Brain pericyte (primary cell): ENCODE results near the gene SLC66A2.
"Not testable (repeated sequence)": the region's sequence is repeated elsewhere in the genome, so short reads cannot be mapped to it uniquely, and the experiment has no call there.

Experiments used
- DNase-seq: peaks from one replicate; pipeline ENCODE4 v3.0.0-alpha.2; 2012; ENCODE audit warnings: low read depth, low spot score

Gene SLC66A2

DNA sequence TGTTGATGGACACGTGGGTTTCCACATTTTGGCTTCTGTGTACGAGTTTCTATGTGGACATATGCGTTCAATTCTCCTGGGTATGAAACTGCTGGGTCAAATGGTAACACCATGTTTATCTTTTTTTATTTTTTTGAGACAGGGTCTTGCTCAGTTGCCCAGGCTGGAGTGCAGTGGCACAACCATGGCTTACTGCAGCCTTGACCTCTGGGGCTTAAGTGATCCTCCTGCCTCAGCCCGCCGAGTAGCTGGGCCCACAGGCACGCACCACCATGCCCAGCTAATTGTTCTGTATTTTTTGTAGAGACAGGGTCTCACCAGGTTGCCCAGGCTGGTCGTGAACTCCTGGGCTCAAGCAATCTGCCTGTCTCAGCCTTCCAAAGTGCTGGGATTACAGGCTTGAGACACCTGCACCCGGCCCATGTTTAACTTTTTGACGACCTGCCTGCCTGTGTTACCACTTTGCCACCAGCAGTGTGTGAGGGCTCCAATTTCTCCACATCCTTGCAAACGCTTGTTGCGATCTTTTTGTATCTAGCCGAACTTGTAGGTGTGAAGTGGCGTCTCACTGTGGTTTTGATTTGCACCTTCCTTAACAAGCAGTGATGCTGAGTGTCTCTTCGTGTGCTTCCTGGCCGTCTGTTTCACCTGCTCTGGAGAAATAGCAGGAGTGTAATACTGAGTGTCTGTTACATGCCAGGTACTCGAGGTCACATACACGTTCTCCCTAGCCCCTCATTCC lies 19.9 kb upstream of the SLC66A2 start:
- no peak for DNase-seq

DNA sequence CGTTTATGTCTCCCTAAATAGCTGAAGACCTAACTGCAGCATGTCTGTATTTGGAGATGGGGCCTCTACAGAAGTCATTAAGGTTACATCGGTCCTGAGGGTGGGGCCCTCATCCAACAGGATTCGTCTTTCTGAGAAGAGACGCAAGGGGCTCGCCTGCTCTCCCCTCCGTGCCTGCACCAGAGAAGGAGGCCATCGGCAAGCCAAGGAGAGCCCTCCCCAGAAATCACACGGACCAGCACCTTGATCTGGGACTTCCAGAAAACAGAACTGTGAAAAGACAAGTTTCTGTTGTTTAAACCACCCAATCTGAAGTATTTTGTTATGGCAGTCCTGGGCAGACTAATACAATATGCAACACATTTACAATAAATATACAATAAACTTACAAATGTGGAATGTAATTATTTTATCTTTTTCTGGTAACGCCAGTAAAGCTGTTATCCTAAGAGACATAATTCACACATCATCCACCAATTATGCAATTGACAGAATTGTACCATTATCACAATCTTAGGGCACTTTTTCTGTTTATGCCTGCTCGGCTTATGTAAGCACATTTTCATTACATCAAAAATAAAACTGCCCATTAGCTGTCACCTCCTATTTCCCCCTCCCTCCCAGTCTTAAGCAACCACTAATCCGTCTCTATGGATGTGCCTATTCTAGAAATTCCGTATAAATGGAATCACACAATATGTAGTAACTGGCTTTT lies 19.1 kb upstream of the SLC66A2 start:
- DNase-seq: no peak

DNA sequence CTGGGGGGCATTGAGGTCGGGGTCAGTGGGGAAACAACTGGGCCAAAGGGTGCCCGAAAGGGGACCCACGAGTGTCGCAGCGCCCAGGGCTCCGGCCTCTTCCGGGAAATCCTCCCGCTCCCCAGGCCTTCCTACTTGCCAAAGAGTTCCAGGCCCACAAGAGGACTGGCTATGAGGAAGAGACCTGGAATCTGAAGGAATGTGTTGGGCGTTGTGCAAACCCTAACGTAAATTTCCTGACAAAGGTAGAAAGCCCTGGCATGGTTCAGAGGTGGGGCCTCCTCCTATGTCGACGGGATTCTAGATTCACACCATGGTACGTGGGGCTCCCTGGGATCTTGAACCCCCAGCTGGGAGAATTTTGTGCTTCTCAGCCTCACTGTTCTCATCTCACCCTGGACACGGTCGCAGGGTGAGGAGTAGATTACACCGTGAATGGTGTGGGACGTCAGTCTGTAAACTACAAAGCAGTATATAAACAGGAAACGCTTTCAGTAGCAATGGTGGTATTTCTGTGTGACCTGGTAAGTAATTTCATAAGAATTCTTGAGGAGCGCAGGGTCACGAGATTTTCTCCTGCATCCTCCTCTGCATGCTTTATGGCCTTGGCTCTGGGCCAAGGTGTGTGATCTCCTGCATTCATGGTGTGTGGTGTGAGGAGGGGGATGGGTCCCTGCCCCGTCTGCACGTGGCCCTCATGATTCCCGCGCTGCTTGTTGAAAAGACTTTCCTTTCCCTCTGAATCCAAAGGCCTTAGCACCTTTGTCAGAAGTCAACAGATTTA lies 13.9 kb upstream of the SLC66A2 start:
- no peak for DNase-seq

DNA sequence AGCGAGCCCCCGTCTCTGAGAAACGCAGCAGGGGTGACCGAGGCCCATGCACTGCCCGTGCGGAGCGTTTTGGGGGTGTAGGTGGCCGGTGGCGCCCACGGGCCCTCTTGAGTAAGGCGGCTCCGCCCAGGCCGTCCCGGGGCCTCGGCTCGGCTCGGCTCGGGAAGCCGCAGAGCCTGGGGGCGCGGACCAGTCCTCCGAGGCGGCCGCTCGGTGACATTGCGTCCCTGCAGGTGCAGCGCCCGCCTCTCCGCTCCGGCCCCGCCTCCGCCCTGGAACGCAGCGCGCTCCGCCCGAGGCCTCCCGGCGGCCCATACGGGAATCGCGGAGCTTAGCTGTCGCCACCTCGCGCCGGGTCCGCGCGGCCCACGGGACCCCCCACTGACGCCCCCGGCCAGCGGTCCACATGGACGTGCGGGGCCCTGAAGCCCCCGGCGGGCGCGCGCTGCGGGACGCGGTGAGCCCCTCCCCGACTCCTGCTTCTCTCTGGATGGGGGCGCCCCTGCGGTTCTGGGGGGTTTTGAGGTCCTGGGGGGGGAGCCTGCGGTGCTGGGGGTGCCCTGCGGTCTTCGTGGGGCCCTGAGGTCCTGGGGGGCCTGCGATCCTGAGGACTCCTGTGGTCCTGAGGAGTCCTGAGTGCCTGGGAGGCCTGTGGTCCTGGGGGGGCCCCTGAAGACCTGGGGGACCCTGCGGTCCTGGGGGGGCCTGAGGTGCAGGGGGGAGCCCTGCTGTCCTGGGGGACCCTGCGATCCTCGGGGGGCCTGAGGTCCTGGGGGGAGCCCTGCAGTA lies 13.1 kb upstream of the SLC66A2 start, which contains the start of gene HSBP1L1:
HSBP1L1 (plus strand) TSS at position 314 of the 789 bp plus-strand sequence; CDS start at position 407, 93 bp downstream.
- no peak for DNase-seq

DNA sequence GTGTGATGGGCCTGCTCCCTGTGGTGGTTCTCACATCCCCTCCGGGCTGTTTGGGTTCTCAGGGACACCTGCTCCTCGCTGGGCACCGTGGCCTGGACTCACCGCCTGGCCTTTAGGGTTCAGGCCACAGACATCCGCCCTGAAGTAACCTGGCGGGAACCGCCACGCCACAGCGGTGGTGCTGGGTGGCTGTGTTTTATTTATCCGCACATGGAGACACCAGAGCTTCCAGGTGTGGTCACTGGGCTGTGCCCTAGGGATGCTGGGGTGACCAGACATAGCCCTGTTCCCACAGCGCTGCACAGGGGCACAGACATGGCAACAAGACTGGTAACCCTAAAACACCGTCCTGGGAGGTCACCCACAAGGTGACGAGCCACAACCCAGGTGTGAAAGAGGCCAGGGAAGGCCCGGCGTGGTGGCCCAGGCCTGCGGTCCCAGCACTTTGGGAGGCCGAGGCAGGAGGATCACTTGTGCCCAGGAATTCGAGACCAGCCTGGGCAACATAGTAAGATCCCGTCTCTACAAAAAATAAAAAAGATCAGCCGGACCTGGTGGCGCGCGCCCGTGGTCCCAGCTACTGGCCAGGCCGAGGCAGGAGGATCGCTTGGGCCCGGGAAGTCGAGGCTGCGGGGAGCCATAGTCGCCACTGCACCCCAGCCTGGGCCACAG lies 12.3 kb upstream of the SLC66A2 start:
- no peak for DNase-seq

DNA sequence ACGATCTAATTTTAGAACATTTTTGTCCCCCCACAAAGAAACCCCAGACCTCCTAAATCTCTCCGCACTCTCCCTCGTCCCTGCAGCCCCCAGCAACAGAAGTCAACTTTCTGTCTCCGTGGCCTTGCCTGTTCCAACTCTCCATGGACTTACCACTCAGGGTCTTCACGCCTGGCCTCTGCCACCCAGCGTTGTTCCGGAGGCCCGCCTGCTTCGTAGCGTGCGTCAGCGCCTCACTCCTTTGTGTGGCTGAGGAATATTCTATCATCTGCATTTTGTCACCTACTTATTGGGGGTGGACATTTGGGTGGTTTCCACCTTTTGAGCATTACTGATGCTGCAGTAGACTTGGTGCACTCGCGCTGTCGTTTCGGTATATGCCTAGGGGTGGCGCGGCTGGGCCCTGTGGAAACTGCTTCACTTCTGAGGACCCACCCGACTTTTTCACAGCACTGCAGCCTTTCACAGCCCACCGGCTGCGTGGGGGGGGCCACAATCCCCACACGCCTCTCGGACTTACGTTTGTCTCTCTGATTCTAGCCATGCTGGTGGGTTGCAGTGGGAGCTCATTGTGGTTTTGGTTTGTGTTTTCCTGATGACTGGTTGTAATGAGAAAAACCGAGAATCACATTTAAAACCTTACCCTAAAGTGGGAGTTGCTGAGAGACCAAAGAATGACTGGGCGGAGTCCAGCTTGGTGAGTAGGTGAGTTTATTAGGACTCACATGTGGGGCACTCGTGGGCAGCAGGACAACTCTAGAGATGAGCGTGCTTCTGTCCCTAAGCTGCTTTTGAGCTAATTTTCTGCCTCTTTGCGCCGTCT lies 11.6 kb upstream of the SLC66A2 start:
- DNase-seq: no peak

DNA sequence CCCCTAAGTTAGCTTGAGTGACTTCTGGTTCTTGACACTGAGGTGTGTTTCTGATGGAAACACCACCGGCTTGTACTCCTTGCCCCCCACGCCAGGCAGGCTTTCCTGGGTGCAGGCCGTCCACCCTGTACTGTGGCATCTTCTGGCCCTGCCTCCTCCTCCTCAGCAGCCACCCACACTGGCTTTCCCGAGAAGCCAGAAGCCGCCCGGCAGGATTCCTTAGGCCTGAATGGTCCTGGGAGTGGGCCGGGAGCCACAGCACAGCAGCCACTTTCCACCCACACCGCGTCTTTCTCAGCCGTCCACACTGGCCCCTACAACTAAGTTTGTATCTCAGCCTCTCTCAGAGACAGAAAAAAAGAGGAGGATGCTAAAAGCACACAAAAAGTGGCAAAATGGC lies 10.9 kb upstream of the SLC66A2 start:
- no peak for DNase-seq

DNA sequence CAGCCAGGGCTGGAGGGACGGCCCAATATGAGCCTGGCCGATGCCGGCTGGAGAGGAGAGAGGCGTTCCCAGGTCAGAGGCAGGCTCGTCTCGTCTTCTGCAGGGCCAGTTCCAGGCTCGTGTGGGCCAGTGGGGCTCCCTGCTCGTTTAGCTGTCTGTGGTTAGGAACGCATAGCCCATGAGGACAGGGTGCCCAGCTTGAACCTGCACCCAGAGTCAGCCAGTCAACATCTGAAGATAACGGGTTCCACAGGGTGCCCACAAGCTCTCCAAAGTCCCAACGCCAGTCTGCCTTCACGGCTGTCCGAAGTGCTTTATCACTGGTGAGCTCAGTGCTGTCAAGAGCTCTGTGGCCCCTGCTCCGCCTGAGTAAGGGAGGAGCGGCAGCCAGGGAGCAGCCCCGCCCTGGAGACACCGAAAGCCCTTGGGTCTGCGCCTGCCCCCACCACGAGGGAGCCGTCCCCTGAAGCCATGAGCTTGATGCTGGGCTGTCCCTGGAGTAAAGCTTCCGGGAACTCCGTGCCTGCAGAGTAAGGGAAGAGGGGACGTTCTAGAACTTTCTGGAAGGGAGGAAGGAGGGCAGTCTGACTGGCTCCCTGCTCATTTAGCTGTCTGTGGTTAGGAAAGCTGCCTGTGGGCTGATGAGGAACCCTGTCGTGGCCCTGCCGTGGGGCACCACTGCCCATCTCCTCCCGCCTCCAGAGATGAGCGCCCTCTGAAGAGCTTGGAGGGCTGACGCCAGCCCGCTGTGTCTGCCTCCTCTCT lies 10.3 kb upstream of the SLC66A2 start:
- DNase-seq: no peak

DNA sequence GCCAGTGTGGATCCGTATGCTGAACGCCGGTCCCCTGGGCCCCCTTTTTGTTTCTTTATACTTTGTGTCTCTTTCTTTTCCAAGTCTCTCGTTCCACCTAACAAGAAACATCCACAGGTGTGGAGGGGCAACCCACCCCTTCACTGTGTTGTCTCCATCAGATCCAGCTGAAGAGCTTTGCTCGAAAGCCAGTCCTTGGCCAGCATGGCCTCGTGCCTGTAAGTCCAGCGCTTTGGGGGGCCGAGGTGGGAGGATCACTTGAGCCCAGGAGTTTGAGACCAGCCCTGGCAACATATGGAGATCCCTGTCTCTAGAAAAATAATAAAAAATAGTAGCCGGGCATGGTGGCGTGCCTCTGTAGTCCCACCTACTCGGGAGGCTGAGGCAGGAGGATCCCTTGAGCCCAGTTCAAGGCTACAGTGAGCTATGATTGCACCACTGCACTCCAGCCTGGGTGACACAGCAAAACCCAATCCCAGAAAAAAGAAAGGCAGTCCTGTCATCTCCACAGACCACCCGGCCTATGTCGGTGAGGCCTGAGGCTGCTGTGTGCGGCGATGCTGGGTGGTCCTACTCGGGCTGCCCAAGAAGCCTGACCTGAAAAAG lies 9.6 kb upstream of the SLC66A2 start:
- DNase-seq: no peak

DNA sequence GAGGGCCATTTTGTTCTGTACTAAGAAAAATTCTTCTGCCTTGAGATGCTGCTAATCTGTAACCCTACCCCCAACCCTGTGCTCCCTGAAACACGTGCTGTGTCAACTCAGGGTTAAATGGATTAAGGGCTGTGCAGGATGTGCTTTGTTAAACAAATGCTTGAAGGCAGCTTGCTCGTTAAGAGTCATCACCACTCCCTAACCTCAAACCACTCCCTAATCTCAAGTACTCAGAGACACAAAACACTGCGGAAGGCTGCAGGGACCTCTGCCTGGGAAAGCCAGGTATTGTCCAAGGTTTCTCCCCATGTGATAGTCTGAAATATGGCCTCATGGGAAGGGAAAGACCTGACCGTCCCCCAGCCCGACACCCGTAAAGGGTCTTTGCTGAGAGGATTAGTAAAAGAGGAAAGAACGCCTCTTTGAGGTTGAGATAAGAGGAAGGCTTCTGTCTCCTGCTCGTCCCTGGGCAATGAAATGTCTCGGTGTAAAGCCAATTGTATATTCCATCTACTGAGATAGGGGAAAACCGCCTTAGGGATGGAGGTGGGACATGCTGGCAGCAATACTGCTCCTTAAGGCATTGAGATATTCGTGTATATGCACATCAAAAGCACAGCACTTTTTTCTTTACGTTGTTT lies 8.8 kb upstream of the SLC66A2 start:
- not testable (repeated sequence) for DNase-seq

DNA sequence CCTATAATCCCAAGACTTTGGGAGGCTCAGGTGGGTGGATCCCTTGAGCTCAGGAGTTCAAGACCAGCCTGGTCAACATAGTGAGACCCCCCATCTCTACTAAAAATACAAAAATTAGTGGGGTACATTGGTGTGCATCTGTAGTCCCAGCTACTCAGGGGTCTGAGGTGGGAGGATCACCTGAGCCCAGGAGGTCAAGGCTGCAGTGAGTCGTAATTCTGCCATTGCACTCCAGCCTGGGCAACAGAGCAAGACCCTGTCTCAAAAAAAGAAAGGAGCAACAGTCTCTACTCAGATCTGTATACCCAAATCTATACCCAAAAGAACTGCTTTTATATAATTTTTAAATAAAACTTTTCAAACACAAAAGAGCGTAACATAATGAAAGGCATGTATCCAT lies 7.5 kb upstream of the SLC66A2 start:
- DNase-seq: no peak

DNA sequence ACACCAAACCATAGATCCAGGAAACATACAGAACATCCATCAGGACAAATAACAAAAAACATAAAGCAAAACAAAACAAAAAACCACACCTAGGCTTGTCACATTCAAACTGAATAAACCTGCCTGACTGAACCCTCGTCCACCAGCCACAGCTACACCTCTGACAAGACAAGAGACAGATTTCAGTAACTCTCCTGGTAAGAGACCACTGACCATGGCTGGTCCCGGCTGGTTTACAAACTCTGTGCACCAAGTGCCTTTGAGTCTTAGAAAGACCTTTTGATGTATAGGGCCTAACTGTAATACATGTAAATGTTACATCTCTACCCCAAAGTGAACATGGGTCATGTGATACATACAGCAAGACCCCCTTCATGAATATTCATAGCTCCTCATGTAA lies 4.8 kb upstream of the SLC66A2 start:
- DNase-seq: no peak

DNA sequence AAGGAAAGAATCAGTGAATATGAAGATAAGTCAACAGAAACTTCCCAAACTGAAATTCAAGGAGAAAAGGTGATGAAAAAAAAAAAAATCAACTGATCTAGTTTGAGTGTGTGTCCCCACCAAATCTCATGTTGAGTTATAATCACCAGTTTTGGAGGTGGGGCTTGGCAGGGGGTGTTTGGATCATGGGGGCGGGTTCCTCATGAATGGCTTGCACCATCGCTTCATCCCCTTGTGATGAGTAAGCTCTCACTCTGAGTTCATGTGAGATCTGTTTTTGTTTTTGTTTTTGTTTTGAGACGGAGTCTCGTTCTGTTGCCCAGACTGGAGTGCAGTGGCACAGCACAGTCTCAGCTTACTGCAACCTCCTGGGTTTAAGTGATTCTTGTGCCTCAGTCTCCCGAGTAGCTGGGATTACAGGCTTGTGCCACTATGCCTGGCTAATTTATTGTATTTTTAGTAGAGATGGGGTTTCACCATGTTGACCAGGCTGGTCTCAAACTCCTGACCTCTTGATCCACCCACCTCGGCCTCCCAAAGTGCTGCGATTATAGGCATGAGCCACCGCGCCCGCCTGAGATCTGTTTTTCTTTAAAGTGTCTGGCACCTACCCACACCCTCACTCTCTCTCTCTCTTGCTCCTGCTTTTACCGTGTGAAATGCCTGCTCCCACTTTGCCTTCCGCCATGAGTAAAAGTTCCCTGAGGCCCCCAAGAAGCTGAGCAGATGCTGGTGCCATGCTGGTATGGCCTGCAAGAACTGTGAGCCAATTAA lies 4.0 kb upstream of the SLC66A2 start:
- no peak for DNase-seq

DNA sequence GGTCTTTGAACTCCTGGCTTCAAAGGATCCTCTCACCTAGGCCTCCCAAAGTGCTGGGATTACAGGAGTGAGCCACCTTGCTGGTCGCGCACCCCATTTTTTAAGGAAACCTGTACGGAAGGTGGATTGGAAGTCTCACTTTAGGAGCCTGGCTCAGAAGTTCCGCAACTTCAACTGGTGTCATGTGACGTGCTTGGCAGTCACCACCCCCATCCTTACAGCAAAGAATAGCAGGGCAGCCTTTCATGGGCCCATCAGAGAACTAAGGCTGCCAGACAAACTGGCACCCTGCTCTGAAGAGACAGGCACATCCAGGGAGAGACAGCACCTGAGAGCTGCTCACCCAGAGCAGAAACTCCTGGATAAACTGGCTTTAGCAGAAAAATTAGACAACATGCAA lies 3.3 kb upstream of the SLC66A2 start:
- no peak for DNase-seq

DNA sequence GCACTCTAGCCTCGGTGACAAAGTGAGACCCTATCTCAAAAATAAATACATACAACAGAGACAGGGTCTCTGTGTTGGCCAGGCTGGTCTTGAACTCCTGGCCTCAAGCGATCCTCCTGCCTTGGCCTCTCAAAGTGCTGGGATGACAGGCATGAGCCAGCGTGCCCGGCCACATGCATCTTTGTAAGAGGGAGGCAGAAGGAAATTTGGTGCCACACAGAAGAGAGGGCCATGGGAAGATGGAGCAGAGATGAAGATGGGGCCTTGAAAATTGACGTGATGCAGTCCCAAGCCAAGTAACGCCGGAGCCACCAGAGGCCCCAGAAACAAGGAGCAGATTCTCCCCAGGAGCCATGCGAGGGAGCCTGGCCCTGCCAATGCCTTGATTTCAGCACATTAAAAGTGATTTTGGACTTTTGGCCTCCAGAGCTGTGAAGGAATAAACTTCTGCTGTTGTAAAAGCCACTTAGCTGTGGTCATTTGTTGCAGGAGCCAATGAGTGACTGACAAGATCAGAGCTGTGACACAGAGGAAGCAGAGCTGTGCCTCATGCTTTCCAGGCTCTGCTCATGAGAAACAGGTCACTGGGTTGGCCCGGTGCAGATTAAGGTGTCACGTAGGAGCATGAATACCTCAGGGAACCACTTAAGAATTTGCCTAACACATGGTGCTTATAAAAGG lies 2.7 kb upstream of the SLC66A2 start:
- DNase-seq: no peak

DNA sequence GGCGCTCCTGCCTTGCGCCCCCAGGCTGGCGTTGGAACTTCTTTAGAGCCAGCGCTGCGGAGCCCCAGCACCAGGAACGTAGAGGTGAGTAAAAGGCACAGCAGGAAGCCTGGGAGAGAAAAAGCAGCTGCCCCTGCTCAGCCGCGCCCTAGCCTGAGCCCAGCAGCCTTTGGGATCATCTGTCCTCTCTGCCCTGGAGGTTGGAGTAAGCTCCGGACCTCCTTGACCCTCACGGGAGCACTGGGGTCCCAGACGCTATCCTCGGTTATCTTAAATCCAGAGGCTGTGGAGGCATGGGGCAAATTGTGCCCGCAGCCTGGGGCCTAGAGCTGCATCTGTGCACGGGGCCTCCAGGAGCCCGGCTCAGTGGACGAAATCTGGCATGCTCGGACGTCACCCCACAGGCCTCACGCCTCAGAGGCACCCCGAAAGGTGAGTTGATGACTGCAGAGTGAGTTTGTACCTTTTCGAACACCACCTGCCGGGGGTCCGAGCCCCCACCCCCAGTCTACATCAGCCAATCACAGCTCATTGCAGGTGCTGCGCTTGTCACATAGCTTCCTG lies 1.6 kb upstream of the SLC66A2 start:
- no peak for DNase-seq

DNA sequence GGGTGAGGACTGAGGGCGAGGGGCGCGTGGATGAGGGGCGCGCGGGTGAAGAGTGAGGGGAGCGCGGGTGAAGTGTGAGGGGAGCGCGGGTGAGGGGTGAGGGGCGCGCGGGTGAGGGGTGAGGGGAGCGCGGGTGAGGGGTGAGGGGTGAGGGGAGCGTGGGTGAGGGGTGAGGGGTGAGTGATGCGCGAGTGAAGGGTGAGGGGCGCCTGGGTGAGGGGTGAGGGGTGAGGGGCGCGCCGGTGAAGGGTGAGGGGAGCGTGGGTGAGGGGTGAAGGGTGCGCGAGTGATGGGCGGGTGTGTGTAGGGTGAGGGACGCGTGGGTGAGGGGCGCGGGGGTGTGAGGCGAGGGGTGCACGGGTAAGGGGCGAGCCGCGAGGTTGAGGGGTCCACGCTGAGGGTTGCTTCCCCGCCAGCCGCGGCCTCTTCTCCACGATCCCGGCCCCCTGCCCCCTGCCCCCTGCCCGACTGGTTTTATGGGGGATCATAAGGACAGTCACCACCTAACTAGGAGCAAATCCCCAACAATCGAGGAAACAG lies 1.1 kb upstream of the SLC66A2 start:
- DNase-seq: no peak
